BJ (cell line): ENCODE data around the gene VPS8. TPM values are rescaled to one million over a fixed set of nuclear protein-coding genes. Genes with fewer than 3 reads are reported as not detected.

Source experiments
- CTCF ChIA-PET: fragments of 350-600 bp; formaldehyde crosslinking; extraction: SDS; loops from one replicate; lab custom pipeline; 2021; ENCODE audit warnings: antibody characterized with exemption, inconsistent platforms; lab: Yijun Ruan, JAX
- POLR2A ChIA-PET: fragments of 300-600 bp; sonication (Branson Sonifier 250); formaldehyde crosslinking; extraction: SDS; loops from one replicate; lab custom pipeline; 2021; ENCODE audit warnings: antibody characterized with exemption; lab: Charles Lee
- DNase-seq: peaks from one replicate; pipeline ENCODE4 v3.0.0-alpha.2; 2011; ENCODE audit warnings: low read depth
- H3K27me3 ChIP-seq: 2 replicates; pipeline ENCODE4 v1.6.0; 2011; ENCODE audit warnings: low read length; ENCODE audit not compliant: control insufficient read depth, insufficient read depth
- H3K36me3 ChIP-seq: 2 replicates; pipeline ENCODE4 v1.5.1; 2011; ENCODE audit warnings: low read length; ENCODE audit not compliant: control insufficient read depth, insufficient read depth
- H3K4me3 ChIP-seq: 2 replicates; pipeline ENCODE4 v1.5.1; 2011; ENCODE audit warnings: low read depth, mild to moderate bottlenecking, control low read depth, low read length
- CTCF ChIP-seq: IDR thresholded peaks from 2 replicates; pipeline ENCODE4 v1.5.1; 2011; ENCODE audit warnings: low read depth, mild to moderate bottlenecking, control low read depth, inconsistent platforms, low read length, moderate library complexity; ENCODE audit not compliant: insufficient read depth
- polyA plus RNA-seq: library from polyadenylated mRNA; depleted of rRNA; stranded (reverse); fragments of >200 nt; gene quantifications from 2 replicates; pipeline ENCODE4 v1.2.3, GENCODE V29; 2011

The VPS8 gene
- polyA plus RNA-seq, 1 experiment, result 14.3 TPM

GRCh38 chr3:185076219-185076618 lies 264.3 kb downstream of the VPS8 start:
- no peak for DNase-seq
- POLR2A ChIA-PET, result no interaction called here
- Histone ChIP-seq H3K27me3 (no peaks in the 10 kb centered on the region), H3K36me3 (no peaks in the 10 kb centered on the region), H3K4me3 (no peak overlapping the region)
- no peak for TF ChIP-seq CTCF
- CTCF ChIA-PET, result interaction anchor here (1.0 kb wide), 1 partner anchor 100 kb away, joined by 3 read pairs; no protein-coding TSS in a partner anchor

- ChIA-PET POLR2A (no interaction called here), CTCF (no interaction called here)
- H3K36me3 ChIP-seq, result no peaks in the 10 kb centered on the region; the same call in 1 of the 2 replicates
Measured at GRCh38 chr3:185079625-185080024, 267.7 kb downstream of the VPS8 start.

GRCh38 chr3:185081521-185081920 lies 269.6 kb downstream of the VPS8 start:
- no peak for TF ChIP-seq CTCF
- ChIA-PET CTCF (interaction anchor here (1.1 to 1.7 kb wide), 4 partner anchors 11 to 199 kb away, joined by 4 to 7 read pairs (median 6); no protein-coding TSS in a partner anchor), POLR2A (no interaction called here)
- DNase-seq, result no peak
- no peak overlapping the region for H3K4me3 ChIP-seq
- H3K27me3 ChIP-seq, result no peaks in the 10 kb centered on the region
- H3K36me3 ChIP-seq, result no peaks in the 10 kb centered on the region; the same call in 1 of the 2 replicates

More at GRCh38 chr3:185079625-185080024, 267.7 kb downstream of the VPS8 start:
- H3K4me3 ChIP-seq, result no peak overlapping the region
- H3K27me3 ChIP-seq, result no peaks in the 10 kb centered on the region
- DNase-seq, result no peak
- no peak for TF ChIP-seq CTCF

GRCh38 chr3:185082149-185082548 lies 270.2 kb downstream of the VPS8 start:
- Histone ChIP-seq H3K27me3 (no peaks in the 10 kb centered on the region), H3K4me3 (no peak overlapping the region), H3K36me3 (no peaks in the 10 kb centered on the region; the same call in 1 of the 2 replicates)
- no peak for TF ChIP-seq CTCF
- ChIA-PET POLR2A (no interaction called here), CTCF (interaction anchor here (1.1 to 1.7 kb wide), 4 partner anchors 11 to 198 kb away, joined by 4 to 7 read pairs (median 6); no protein-coding TSS in a partner anchor)
- no peak for DNase-seq

- no peak for TF ChIP-seq CTCF
- Histone ChIP-seq H3K36me3 (no peaks in the 10 kb centered on the region; the same call in 1 of the 2 replicates), H3K4me3 (no peak overlapping the region), H3K27me3 (no peaks in the 10 kb centered on the region)
- DNase-seq, result no peak
- CTCF ChIA-PET, result interaction anchor here (0.7 to 1.7 kb wide), 3 partner anchors 12 to 225 kb away, joined by 4 to 7 read pairs (median 7); no protein-coding TSS in a partner anchor
- POLR2A ChIA-PET, result no interaction called here
Measured at GRCh38 chr3:185082829-185083228, 270.9 kb downstream of the VPS8 start.
